HG03520 (cell line): ENCODE data around the gene CCN6.
"Not testable (repeated sequence)": the region's sequence is repeated elsewhere in the genome, so short reads cannot be mapped to it uniquely, and the experiment has no call there.

Source experiments
- ATAC-seq: cut with Tn5 transposase; IDR thresholded peaks from one replicate; pipeline ENCODE4 v1.9.1; 2021; ENCODE audit warnings: mild to moderate bottlenecking, moderate library complexity; ENCODE audit not compliant: unreplicated experiment

Gene CCN6

GRCh38 chr6:112029045-112029822, 24.7 kb upstream of the CCN6 start:
- ATAC-seq = no peak

- ATAC-seq = no peak
Measured at GRCh38 chr6:112030206-112030960, 23.5 kb upstream of the CCN6 start.

- ATAC-seq = no peak
Measured at GRCh38 chr6:112030961-112031660, 22.8 kb upstream of the CCN6 start.

GRCh38 chr6:112031960-112032359, 21.9 kb upstream of the CCN6 start:
- no peak for ATAC-seq

- no peak for ATAC-seq
Measured at GRCh38 chr6:112032728-112033127, 21.2 kb upstream of the CCN6 start.

- no peak for ATAC-seq
Measured at GRCh38 chr6:112033791-112034615, 19.9 kb upstream of the CCN6 start.

GRCh38 chr6:112034616-112034995, 19.3 kb upstream of the CCN6 start:
- no peak for ATAC-seq

- no peak for ATAC-seq
Measured at GRCh38 chr6:112036088-112036637, 17.7 kb upstream of the CCN6 start.

GRCh38 chr6:112037783-112038216, 16.1 kb upstream of the CCN6 start:
- ATAC-seq = no peak

- ATAC-seq = no peak
Measured at GRCh38 chr6:112038268-112038667, 15.6 kb upstream of the CCN6 start.

- no peak for ATAC-seq
Measured at GRCh38 chr6:112038756-112039430, 15.0 kb upstream of the CCN6 start.

GRCh38 chr6:112039431-112039770, 14.5 kb upstream of the CCN6 start:
- ATAC-seq = no peak

GRCh38 chr6:112040956-112041355, 12.9 kb upstream of the CCN6 start:
- no peak for ATAC-seq

- ATAC-seq = no peak
Measured at GRCh38 chr6:112041535-112041934, 12.4 kb upstream of the CCN6 start.

- ATAC-seq = peak; percentile 88
Measured at GRCh38 chr6:112043032-112044007, 10.6 kb upstream of the CCN6 start.

GRCh38 chr6:112044196-112044595, 9.7 kb upstream of the CCN6 start:
- ATAC-seq = no peak

- no peak for ATAC-seq
Measured at GRCh38 chr6:112044856-112045255, 9.0 kb upstream of the CCN6 start.

- not testable (repeated sequence) for ATAC-seq
Measured at GRCh38 chr6:112047523-112047922, 6.4 kb upstream of the CCN6 start.
